ENCODE measurements around the gene ADCY1. TPM values are rescaled to one million over a fixed set of nuclear protein-coding genes. Genes with fewer than 3 reads are reported as not detected.
A peak's percentile ranks its signal among the peaks of the same experiment; 100 is the strongest.

Gene ADCY1
- total RNA-seq, 3 donors from 2014 or later (not counting 1 experiment from before 2014, with no cell fraction given) = 0.02 to 0.15 TPM; not detected in 1

DNA sequence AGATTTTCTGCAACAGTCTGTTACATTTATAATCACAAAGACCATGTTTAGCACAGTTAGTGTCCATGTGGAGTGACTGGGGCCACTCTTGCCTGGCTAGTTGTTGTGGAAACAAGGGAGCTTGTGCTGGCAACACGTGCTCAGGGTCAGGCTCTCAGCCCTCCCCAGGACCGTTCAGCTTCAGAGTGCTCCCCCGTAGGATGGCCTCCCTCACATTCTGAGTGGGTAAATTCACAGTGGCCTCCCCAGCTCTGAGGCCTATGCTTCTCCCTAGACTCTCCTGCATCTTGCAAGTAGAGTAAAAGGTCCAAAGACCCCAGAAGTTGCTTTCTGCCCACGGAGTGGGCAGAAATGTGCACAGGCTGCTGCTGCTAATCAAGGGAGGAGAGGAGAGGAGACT, 122.3 kb downstream of the ADCY1 start:
- Mint-ChIP-seq H3K27me3 (ENCODE audit: low read depth in 2 of 2) (no peaks in the 10 kb centered on the region), H3K4me1 (no peaks in the 10 kb centered on the region), H3K9me3 (no peaks in the 10 kb centered on the region), H3K4me3 (no peak overlapping the region), H3K27ac (no peak overlapping the region), H3K36me3 (no peaks in the 10 kb centered on the region)
- Histone ChIP-seq H3K4me1 (ENCODE audit: control insufficient read depth, insufficient read depth, low read length) (no peaks in the 10 kb centered on the region), H3K9me3 (ENCODE audit: control insufficient read depth, insufficient read depth, low read length) (no peaks in the 10 kb centered on the region), H3K36me3 (ENCODE audit: control insufficient read depth, insufficient read depth, low read length) (no peaks in the 10 kb centered on the region), H3K27ac (ENCODE audit: low read length) (no peak overlapping the region), H3K27me3 (ENCODE audit: control insufficient read depth, insufficient read depth, low read length) (no peaks in the 10 kb centered on the region), H3K4me3 (ENCODE audit: low read length) (no peak overlapping the region)
- WGBS (ENCODE audit: insufficient coverage) = 91% methylated on average over 4 of the region's 4 CpGs
- ATAC-seq = no peak
- TF ChIP-seq, protein P1, sequence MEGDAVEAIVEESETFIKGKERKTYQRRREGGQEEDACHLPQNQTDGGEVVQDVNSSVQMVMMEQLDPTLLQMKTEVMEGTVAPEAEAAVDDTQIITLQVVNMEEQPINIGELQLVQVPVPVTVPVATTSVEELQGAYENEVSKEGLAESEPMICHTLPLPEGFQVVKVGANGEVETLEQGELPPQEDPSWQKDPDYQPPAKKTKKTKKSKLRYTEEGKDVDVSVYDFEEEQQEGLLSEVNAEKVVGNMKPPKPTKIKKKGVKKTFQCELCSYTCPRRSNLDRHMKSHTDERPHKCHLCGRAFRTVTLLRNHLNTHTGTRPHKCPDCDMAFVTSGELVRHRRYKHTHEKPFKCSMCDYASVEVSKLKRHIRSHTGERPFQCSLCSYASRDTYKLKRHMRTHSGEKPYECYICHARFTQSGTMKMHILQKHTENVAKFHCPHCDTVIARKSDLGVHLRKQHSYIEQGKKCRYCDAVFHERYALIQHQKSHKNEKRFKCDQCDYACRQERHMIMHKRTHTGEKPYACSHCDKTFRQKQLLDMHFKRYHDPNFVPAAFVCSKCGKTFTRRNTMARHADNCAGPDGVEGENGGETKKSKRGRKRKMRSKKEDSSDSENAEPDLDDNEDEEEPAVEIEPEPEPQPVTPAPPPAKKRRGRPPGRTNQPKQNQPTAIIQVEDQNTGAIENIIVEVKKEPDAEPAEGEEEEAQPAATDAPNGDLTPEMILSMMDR (IDR thresholded peaks at IDR 0.05) = no peak
- intact Hi-C loops (cut with micrococcal nuclease) = no loop called here
- DNase-seq = peak in 1 of 2 donors; percentile 4

DNA sequence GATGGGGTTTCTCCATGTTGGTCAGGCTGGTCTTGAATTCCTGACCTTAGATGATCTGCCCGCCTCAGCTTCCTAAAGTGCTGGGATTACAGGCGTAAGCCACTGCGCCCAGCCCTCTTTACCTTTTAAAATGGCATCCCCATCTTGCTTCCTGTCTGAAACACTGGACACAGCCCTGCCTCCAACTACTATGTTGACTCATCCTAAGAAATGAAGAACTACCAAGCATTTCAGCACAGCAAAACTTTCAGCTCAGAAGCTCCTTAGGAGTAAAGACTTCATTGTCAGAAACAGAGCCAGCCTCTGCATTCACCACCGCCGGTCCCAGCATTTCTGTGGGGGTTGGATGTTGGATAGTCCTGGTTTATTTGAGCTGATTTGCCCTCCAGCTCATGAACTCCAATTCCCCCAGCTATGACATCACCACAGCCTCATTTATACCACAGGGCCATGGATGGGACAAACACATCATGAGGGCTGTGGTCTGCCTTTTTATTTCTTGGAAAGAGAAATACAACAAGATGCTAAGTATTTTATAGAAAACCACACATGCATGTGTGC, 123.5 kb downstream of the ADCY1 start:
- DNase-seq (no peak), ATAC-seq (no peak)
- TF ChIP-seq, protein P1 (IDR thresholded peaks at IDR 0.05) = no peak
- Mint-ChIP-seq H3K4me3 (no peak overlapping the region), H3K36me3 (no peaks in the 10 kb centered on the region), H3K9me3 (no peaks in the 10 kb centered on the region), H3K4me1 (no peaks in the 10 kb centered on the region), H3K27me3 (ENCODE audit: low read depth in 2 of 2) (no peaks in the 10 kb centered on the region), H3K27ac (no peak overlapping the region)
- intact Hi-C loops (cut with micrococcal nuclease) = no loop called here
- no peak overlapping the region for H3K27ac ChIP-seq (ENCODE audit: low read length)
- no peaks in the 10 kb centered on the region for H3K4me1 ChIP-seq (ENCODE audit: control insufficient read depth, insufficient read depth, low read length)
- no peaks in the 10 kb centered on the region for H3K9me3 ChIP-seq (ENCODE audit: control insufficient read depth, insufficient read depth, low read length)
- WGBS (ENCODE audit: insufficient coverage) = 95% methylated on average over 5 of the region's 5 CpGs
- H3K27me3 ChIP-seq (ENCODE audit: control insufficient read depth, insufficient read depth, low read length) = no peaks in the 10 kb centered on the region
- H3K4me3 ChIP-seq (ENCODE audit: low read length) = no peak overlapping the region
- H3K36me3 ChIP-seq (ENCODE audit: control insufficient read depth, insufficient read depth, low read length) = no peaks in the 10 kb centered on the region

DNA sequence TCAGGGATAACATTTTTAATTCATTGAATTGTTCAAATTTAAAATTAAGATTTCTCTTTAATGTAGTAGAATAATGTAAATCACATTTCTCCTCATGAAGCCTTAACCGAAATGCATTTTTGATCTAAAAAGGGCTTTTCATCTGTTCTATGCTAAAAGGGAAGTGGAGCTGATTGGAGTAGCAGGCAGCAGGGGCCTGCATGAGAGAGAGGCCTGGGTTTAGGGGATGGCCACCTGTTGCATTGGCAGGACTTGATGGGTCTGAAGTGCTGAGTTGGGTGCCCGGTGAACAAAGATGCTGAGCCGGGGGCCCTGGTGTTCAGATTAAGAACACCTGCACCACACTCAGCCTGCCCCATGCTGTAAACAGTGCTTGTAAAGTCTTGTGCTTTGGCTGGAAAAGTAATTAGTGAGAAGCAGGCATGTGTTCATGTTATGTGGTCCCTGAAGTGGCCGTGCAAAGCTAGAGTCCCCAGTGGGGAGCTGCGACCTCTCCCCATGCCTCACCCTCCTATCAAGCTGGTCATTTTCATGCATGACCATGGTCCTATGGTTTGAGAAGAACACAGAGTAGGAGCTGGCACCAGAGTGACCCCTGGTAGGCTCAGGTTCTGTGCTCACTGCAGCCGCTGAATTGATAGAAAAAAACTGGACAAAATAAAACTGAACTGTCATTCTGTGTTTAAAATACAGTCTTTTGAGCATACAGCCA, 124.3 kb downstream of the ADCY1 start:
- Mint-ChIP-seq H3K4me3 (no peak overlapping the region), H3K27me3 (ENCODE audit: low read depth in 2 of 2) (peaks cover 0 to 4% of the 10 kb centered on the region in 2 donors), H3K4me1 (no peaks in the 10 kb centered on the region), H3K36me3 (no peaks in the 10 kb centered on the region), H3K9me3 (no peaks in the 10 kb centered on the region), H3K27ac (no peak overlapping the region)
- intact Hi-C loops (cut with micrococcal nuclease) = no loop called here
- WGBS (ENCODE audit: insufficient coverage) = 87% methylated on average over 6 of the region's 6 CpGs
- Histone ChIP-seq H3K9me3 (ENCODE audit: control insufficient read depth, insufficient read depth, low read length) (no peaks in the 10 kb centered on the region), H3K27ac (ENCODE audit: low read length) (no peak overlapping the region), H3K36me3 (ENCODE audit: control insufficient read depth, insufficient read depth, low read length) (no peaks in the 10 kb centered on the region), H3K4me3 (ENCODE audit: low read length) (no peak overlapping the region), H3K27me3 (ENCODE audit: control insufficient read depth, insufficient read depth, low read length) (no peaks in the 10 kb centered on the region), H3K4me1 (ENCODE audit: control insufficient read depth, insufficient read depth, low read length) (no peaks in the 10 kb centered on the region)
- DNase-seq (no peak), ATAC-seq (no peak)
- TF ChIP-seq, protein P1 (IDR thresholded peaks at IDR 0.05) = no peak

GRCh38 chr7:45699015-45699309, 124.8 kb downstream of the ADCY1 start:
- H3K36me3 ChIP-seq (ENCODE audit: control insufficient read depth, insufficient read depth, low read length) = no peaks in the 10 kb centered on the region
- no peaks in the 10 kb centered on the region for H3K27me3 ChIP-seq (ENCODE audit: control insufficient read depth, insufficient read depth, low read length)
- H3K4me3 ChIP-seq (ENCODE audit: low read length) = no peak overlapping the region
- H3K4me3 Mint-ChIP-seq = no peak overlapping the region
- intact Hi-C loops (cut with micrococcal nuclease) = no loop called here
- ATAC-seq (no peak), DNase-seq (no peak)
- no peaks in the 10 kb centered on the region for H3K4me1 Mint-ChIP-seq
- no peak overlapping the region for H3K27ac Mint-ChIP-seq
- H3K27ac ChIP-seq (ENCODE audit: low read length) = no peak overlapping the region
- no peaks in the 10 kb centered on the region for H3K36me3 Mint-ChIP-seq
- no peaks in the 10 kb centered on the region for H3K9me3 Mint-ChIP-seq
- no peaks in the 10 kb centered on the region for H3K9me3 ChIP-seq (ENCODE audit: control insufficient read depth, insufficient read depth, low read length)
- no peaks in the 10 kb centered on the region for H3K4me1 ChIP-seq (ENCODE audit: control insufficient read depth, insufficient read depth, low read length)
- TF ChIP-seq, protein P1 (IDR thresholded peaks at IDR 0.05) = no peak
- peaks cover 0 to 4% of the 10 kb centered on the region in 2 donors for H3K27me3 Mint-ChIP-seq (ENCODE audit: low read depth in 2 of 2)
